GM12891 (cell line): ENCODE measurements around the gene NR1I2. TPM values are rescaled to one million over a fixed set of nuclear protein-coding genes. Genes with fewer than 3 reads are reported as not detected.

Source experiments
- DNase-seq: peaks from one replicate; pipeline ENCODE4 v3.0.0; 2011; ENCODE audit warnings: low spot score; ENCODE audit not compliant: insufficient read length
- FAIRE-seq: peaks from 2 replicates; lab custom pipeline; 2011; peaks lifted over from hg19 to GRCh38; lab: Jason Lieb, UNC
- PAX5 ChIP-seq: IDR thresholded peaks from 2 replicates; pipeline ENCODE4 v1.6.1; 2011; ENCODE audit warnings: low read length, moderate library complexity, mild to moderate bottlenecking; ENCODE audit not compliant: insufficient read depth, severe bottlenecking
- POLR2A ChIP-seq: IDR thresholded peaks from 2 replicates; pipeline ENCODE4 v1.6.1; 2011; ENCODE audit warnings: low read depth, low read length, control low read depth
- POLR2AphosphoS5 ChIP-seq: IDR thresholded peaks from 2 replicates; pipeline ENCODE4 v1.6.1; 2011; ENCODE audit warnings: low read depth, low read length, control low read depth
- POU2F2 ChIP-seq: IDR thresholded peaks from 2 replicates; pipeline ENCODE4 v1.6.1; 2011; ENCODE audit warnings: low read depth, mild to moderate bottlenecking, control low read depth, low read length, moderate library complexity
- SPI1 ChIP-seq: IDR thresholded peaks from 2 replicates; pipeline ENCODE4 v1.6.1; 2011; ENCODE audit warnings: low read depth, low read length, control low read depth
- TAF1 ChIP-seq: IDR thresholded peaks from 2 replicates; pipeline ENCODE4 v1.6.1; 2011; ENCODE audit warnings: low read depth, low read length, control low read depth
- polyA plus RNA-seq: library from polyadenylated mRNA; unstranded; fragments of >200 nt; gene quantifications from one replicate; pipeline ENCODE4 v1.2.1, GENCODE V29; 2012; ENCODE audit warnings: low read depth, missing spikeins, inconsistent platforms; ENCODE audit not compliant: missing spikeins

The NR1I2 gene
- 1.7 TPM for polyA plus RNA-seq

- FAIRE-seq (no peak), DNase-seq (no peak)
- TF ChIP-seq TAF1 (no peak), POU2F2 (no peak), POLR2AphosphoS5 (no peak), PAX5 (no peak), POLR2A (no peak), SPI1 (no peak)
Measured at GRCh38 chr3:119781330-119782198, at the start of gene NR1I2. Gene NR1I2 (plus strand): TSS chr3:119782101.

GRCh38 chr3:119733812-119734211 is 48.1 kb upstream of the NR1I2 start:
- DNase-seq (no peak), FAIRE-seq (peak; percentile 52)
- TF ChIP-seq POLR2A: no peak
- TF ChIP-seq SPI1: no peak
- no peak for TF ChIP-seq TAF1
- no peak for TF ChIP-seq PAX5
- TF ChIP-seq POU2F2: no peak
- no peak for TF ChIP-seq POLR2AphosphoS5

- no peak for DNase-seq
- no peak for FAIRE-seq
- no peak for TF ChIP-seq TAF1
- no peak for TF ChIP-seq POLR2AphosphoS5
- TF ChIP-seq POLR2A: no peak
- TF ChIP-seq PAX5: no peak
- TF ChIP-seq SPI1: no peak
- no peak for TF ChIP-seq POU2F2
Measured at GRCh38 chr3:119738741-119739140, 43.2 kb upstream of the NR1I2 start.

- TF ChIP-seq POU2F2 (no peak), PAX5 (no peak), SPI1 (no peak), POLR2A (no peak), POLR2AphosphoS5 (no peak), TAF1 (no peak)
- FAIRE-seq (no peak), DNase-seq (no peak)
Measured at GRCh38 chr3:119741657-119742590, 40.0 kb upstream of the NR1I2 start.

- FAIRE-seq (no peak), DNase-seq (no peak)
- TF ChIP-seq POU2F2 (no peak), SPI1 (no peak), PAX5 (no peak), POLR2A (no peak), TAF1 (no peak), POLR2AphosphoS5 (no peak)
Measured at GRCh38 chr3:119743921-119744320, 38.0 kb upstream of the NR1I2 start.

- FAIRE-seq (peak; percentile 54), DNase-seq (no peak)
- TF ChIP-seq PAX5: no peak
Measured at GRCh38 chr3:119745942-119746341, 36.0 kb upstream of the NR1I2 start.

- TF ChIP-seq POLR2AphosphoS5: no peak
- TF ChIP-seq POLR2A: no peak
- no peak for TF ChIP-seq SPI1
- no peak for TF ChIP-seq POU2F2
- TF ChIP-seq TAF1: no peak
- TF ChIP-seq PAX5: no peak
- DNase-seq: no peak
- no peak for FAIRE-seq
Measured at GRCh38 chr3:119746423-119746822, 35.5 kb upstream of the NR1I2 start.

- FAIRE-seq (no peak), DNase-seq (no peak)
- TF ChIP-seq PAX5: no peak
- TF ChIP-seq TAF1: no peak
- no peak for TF ChIP-seq POU2F2
- no peak for TF ChIP-seq SPI1
- no peak for TF ChIP-seq POLR2AphosphoS5
- no peak for TF ChIP-seq POLR2A
Measured at GRCh38 chr3:119747357-119747756, 34.5 kb upstream of the NR1I2 start.

- FAIRE-seq (no peak), DNase-seq (no peak)
- TF ChIP-seq PAX5: no peak
- no peak for TF ChIP-seq POLR2A
- no peak for TF ChIP-seq POU2F2
- TF ChIP-seq POLR2AphosphoS5: no peak
- no peak for TF ChIP-seq SPI1
- TF ChIP-seq TAF1: no peak
Measured at GRCh38 chr3:119748991-119749390, 32.9 kb upstream of the NR1I2 start.
